ENCODE data around the gene SLCO4A1. TPM values are rescaled to one million over a fixed set of nuclear protein-coding genes. Genes with fewer than 3 reads are reported as not detected.

The SLCO4A1 gene
- total RNA-seq, 1 donor from 2014 or later: 1.2 TPM

DNA sequence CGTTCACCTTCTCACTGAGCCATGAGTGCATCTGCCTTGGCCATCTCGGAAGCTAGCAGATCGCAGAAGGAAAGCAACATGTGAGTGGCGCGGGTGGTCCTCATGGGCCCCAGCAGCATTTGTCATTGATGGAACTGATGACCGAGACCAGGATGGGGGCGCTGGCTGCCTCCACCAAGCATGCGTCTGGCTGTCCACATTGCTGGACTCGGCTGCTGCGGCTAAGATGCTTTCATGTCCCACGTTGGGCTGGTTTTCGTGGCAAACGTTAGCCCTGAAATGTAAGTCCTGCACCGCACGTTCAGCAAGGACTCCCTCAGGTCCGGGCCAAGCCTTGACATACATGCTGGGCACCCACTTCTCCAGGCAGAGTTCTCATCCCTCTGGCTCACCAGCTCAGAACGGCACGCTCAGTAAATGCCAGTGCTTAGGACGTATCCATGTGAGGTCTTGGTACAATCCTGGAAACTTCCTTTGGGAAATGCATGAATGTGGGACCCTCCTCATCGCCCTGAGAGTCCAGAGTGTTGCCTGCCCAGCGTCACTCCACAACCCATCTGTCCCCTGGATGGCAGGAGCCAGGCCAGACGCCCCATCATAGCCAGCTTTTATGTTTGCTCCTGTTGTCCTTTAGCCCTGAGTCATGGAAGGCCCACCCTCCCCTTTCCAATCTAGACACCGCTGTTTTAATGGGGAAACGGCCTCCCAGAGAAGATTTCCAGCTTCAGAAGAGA is 8.4 kb downstream of the SLCO4A1 start:
- no peak overlapping the region for H3K4me3 Mint-ChIP-seq (ENCODE audit: unreplicated experiment)
- H3K36me3 Mint-ChIP-seq (ENCODE audit: unreplicated experiment): no peaks in the 10 kb centered on the region
- H3K27ac Mint-ChIP-seq (ENCODE audit: unreplicated experiment): peak overlapping the region; percentile 47
- TF ChIP-seq, protein P1, sequence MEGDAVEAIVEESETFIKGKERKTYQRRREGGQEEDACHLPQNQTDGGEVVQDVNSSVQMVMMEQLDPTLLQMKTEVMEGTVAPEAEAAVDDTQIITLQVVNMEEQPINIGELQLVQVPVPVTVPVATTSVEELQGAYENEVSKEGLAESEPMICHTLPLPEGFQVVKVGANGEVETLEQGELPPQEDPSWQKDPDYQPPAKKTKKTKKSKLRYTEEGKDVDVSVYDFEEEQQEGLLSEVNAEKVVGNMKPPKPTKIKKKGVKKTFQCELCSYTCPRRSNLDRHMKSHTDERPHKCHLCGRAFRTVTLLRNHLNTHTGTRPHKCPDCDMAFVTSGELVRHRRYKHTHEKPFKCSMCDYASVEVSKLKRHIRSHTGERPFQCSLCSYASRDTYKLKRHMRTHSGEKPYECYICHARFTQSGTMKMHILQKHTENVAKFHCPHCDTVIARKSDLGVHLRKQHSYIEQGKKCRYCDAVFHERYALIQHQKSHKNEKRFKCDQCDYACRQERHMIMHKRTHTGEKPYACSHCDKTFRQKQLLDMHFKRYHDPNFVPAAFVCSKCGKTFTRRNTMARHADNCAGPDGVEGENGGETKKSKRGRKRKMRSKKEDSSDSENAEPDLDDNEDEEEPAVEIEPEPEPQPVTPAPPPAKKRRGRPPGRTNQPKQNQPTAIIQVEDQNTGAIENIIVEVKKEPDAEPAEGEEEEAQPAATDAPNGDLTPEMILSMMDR (IDR thresholded peaks at IDR 0.05): no peak
- DNase-seq (ENCODE audit: extremely low spot score, unreplicated experiment): no peak
- H3K9me3 Mint-ChIP-seq (ENCODE audit: unreplicated experiment): no peaks in the 10 kb centered on the region
- H3K4me1 Mint-ChIP-seq (ENCODE audit: unreplicated experiment): peaks cover 24% of the 10 kb centered on the region
- no peaks in the 10 kb centered on the region for H3K27me3 Mint-ChIP-seq (ENCODE audit: unreplicated experiment)

DNA sequence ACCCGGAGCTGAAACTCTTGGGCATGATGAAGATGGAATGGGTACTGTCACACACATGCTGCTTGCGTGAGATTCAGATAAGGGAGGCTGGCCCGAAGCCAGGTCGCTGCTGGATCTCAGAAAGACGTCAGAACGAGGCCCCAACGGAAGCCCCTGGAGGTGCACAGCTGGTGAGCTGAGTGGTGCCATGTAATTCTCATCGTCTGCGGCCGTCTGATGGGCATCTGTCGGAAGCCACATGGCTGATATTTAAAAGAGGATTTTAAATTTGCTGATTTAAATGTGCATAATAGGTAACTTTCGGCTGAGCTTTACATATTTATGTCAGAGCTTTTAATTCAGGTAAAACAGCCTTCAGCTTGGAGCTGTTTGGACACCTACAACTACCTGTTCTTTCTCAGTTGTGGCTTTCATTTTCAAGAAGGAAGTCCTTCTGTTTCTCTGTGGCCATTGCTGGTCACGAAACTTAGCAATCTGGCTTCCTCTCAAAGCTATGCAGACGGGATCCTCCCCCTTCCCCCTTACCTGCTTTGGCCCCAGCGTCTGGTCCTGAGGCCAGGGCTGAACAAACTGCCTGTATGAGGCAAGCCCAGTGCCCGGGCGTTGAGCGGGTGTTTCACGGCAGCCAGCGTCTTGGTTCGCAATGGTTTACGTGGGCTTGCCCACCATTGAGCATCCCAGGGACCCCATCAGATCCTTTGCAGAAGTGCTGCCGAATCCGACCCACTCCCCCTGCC is 9.2 kb downstream of the SLCO4A1 start:
- no peak for DNase-seq (ENCODE audit: extremely low spot score, unreplicated experiment)
- Mint-ChIP-seq H3K4me1 (ENCODE audit: unreplicated experiment) (peaks cover 24% of the 10 kb centered on the region), H3K9me3 (ENCODE audit: unreplicated experiment) (no peaks in the 10 kb centered on the region), H3K4me3 (ENCODE audit: unreplicated experiment) (no peak overlapping the region), H3K36me3 (ENCODE audit: unreplicated experiment) (no peaks in the 10 kb centered on the region), H3K27ac (ENCODE audit: unreplicated experiment) (peak overlapping the region; percentile 47), H3K27me3 (ENCODE audit: unreplicated experiment) (no peaks in the 10 kb centered on the region)
- TF ChIP-seq, protein P1 (IDR thresholded peaks at IDR 0.05): no peak

DNA sequence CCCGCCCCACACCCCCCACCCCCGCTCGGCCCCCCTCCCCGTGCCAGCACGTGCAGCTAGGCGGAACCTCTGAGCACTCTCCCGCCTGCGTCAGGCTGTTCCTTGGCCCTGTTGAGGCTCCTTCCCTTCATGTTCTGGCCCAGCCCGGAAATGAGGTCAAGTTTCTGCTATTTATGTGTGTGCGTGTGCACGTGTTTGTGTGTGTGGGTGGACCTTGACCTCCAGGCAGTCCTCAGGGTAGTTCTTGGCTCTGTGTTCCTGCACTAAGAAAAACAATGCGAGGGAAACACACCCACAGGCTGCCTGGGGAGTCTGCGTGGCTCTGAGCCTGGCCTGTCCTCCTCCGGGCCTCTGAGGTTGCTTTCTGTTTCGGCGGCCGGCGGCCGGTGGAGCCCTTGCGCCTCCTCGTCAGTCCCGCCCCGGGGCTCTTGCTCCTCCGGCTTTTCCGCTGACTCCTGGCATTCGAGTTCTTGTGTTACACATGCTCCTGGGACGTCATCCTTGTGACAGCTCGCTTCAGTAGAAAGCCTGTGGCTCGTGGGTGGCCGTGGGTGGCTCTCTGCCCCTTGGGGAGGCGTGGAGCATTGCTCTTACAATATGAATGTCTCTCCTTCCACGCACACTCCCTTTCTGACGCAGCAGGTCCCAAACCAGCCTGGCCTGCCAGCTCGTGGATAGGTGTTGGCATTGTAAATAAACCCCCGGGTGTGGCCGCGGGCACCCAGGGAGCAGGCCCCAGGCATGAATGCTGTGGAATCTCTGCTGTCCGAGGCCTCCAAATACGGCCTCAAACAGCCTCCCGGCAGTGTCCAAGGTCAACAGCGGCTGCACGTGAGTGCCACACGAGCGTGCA is 10.0 kb downstream of the SLCO4A1 start:
- H3K27ac Mint-ChIP-seq (ENCODE audit: unreplicated experiment): peak overlapping the region; percentile 96
- DNase-seq (ENCODE audit: extremely low spot score, unreplicated experiment): peak; percentile 96
- H3K36me3 Mint-ChIP-seq (ENCODE audit: unreplicated experiment): no peaks in the 10 kb centered on the region
- H3K9me3 Mint-ChIP-seq (ENCODE audit: unreplicated experiment): no peaks in the 10 kb centered on the region
- peaks cover 24% of the 10 kb centered on the region for H3K4me1 Mint-ChIP-seq (ENCODE audit: unreplicated experiment)
- H3K4me3 Mint-ChIP-seq (ENCODE audit: unreplicated experiment): peak overlapping the region; percentile 55
- no peaks in the 10 kb centered on the region for H3K27me3 Mint-ChIP-seq (ENCODE audit: unreplicated experiment)
- TF ChIP-seq, protein P1 (IDR thresholded peaks at IDR 0.05): no peak

DNA sequence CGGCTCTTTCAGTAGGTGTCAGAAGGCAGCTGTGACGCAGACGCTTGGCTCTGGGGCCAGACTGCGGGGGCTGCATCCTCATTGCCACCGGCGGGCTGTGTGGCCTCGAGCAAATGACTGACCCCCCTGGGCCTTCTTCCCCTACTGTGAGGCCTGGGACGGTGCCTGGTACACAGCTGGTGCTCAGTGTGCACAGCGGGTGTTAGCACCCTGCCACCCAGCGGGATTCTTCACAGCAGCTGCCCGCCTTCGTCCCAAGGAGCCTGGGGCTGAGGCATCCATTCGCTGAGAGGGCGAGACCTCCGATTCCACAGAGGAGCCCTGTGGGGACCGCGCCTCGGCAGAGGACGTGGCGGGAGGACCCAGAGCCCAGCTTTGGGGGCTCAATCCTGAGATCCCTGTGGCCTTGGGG is 10.6 kb downstream of the SLCO4A1 start:
- no peak overlapping the region for H3K4me3 Mint-ChIP-seq (ENCODE audit: unreplicated experiment)

More for the DNA sequence above, 10.6 kb downstream of the SLCO4A1 start:
- Mint-ChIP-seq H3K27ac (ENCODE audit: unreplicated experiment) (peak overlapping the region; percentile 96), H3K36me3 (ENCODE audit: unreplicated experiment) (no peaks in the 10 kb centered on the region), H3K9me3 (ENCODE audit: unreplicated experiment) (no peaks in the 10 kb centered on the region), H3K4me1 (ENCODE audit: unreplicated experiment) (peaks cover 24% of the 10 kb centered on the region), H3K27me3 (ENCODE audit: unreplicated experiment) (no peaks in the 10 kb centered on the region)
- DNase-seq (ENCODE audit: extremely low spot score, unreplicated experiment): no peak
- TF ChIP-seq, protein P1 (IDR thresholded peaks at IDR 0.05): no peak
